ENCODE measurements around the gene SEMA6B.

The SEMA6B gene

GRCh38 chr19:4504891-4505569 lies 54.5 kb downstream of the SEMA6B start:
- no peak for TF ChIP-seq CTCF (conservative IDR thresholded peaks at IDR 0.05; ENCODE audit: low read depth, low read length)
- no peak for DNase-seq (ENCODE audit: low read depth)
- H3K4me3 ChIP-seq (ENCODE audit: low read length), result no peak overlapping the region

- TF ChIP-seq CTCF (conservative IDR thresholded peaks at IDR 0.05; ENCODE audit: low read depth, low read length), result no peak
- no peak overlapping the region for H3K4me3 ChIP-seq (ENCODE audit: low read length)
- DNase-seq (ENCODE audit: low read depth), result no peak
Measured at GRCh38 chr19:4504297-4504701, 55.2 kb downstream of the SEMA6B start.

- H3K4me3 ChIP-seq (ENCODE audit: low read length), result no peak overlapping the region
- no peak for DNase-seq (ENCODE audit: low read depth)
- no peak for TF ChIP-seq CTCF (conservative IDR thresholded peaks at IDR 0.05; ENCODE audit: low read depth, low read length)
Measured at GRCh38 chr19:4503825-4504170, 55.7 kb downstream of the SEMA6B start.

- H3K4me3 ChIP-seq (ENCODE audit: low read length), result no peak overlapping the region
- no peak for TF ChIP-seq CTCF (conservative IDR thresholded peaks at IDR 0.05; ENCODE audit: low read depth, low read length)
- no peak for DNase-seq (ENCODE audit: low read depth)
Measured at GRCh38 chr19:4503132-4503824, 56.2 kb downstream of the SEMA6B start.

- no peak for TF ChIP-seq CTCF (conservative IDR thresholded peaks at IDR 0.05; ENCODE audit: low read depth, low read length)
- H3K4me3 ChIP-seq (ENCODE audit: low read length), result no peak overlapping the region
- DNase-seq (ENCODE audit: low read depth), result no peak
Measured at GRCh38 chr19:4502282-4503131, 57.0 kb downstream of the SEMA6B start.

- no peak for TF ChIP-seq CTCF (conservative IDR thresholded peaks at IDR 0.05; ENCODE audit: low read depth, low read length)
- no peak for DNase-seq (ENCODE audit: low read depth)
- H3K4me3 ChIP-seq (ENCODE audit: low read length), result no peak overlapping the region
Measured at GRCh38 chr19:4501691-4502090, 57.8 kb downstream of the SEMA6B start.
